Smooth muscle cell (in vitro differentiated cells): ENCODE measurements around the gene TBX20. TPM values are rescaled to one million over a fixed set of nuclear protein-coding genes. Genes with fewer than 3 reads are reported as not detected.
"Not testable (repeated sequence)": the region's sequence is repeated elsewhere in the genome, so short reads cannot be mapped to it uniquely, and the experiment has no call there.

Experiments
- DNase-seq: peaks from one replicate; lab custom pipeline; 2025; ENCODE audit not compliant: unreplicated experiment; lab: John Stamatoyannopoulos, UW
- H2AFZ ChIP-seq: fragments of 200-600 bp; sonication (generic); 2 replicates; pipeline ENCODE4 v1.6.0; 2016; ENCODE audit warnings: antibody characterized with exemption, low read depth, mild to moderate bottlenecking
- H3F3A ChIP-seq: fragments of 200-600 bp; sonication (generic); 2 replicates; pipeline ENCODE4 v1.6.0; 2017; ENCODE audit warnings: antibody characterized with exemption, low read depth
- H3K27ac ChIP-seq: fragments of 200-600 bp; sonication (generic); 2 replicates; pipeline ENCODE4 v1.5.1; 2016; ENCODE audit warnings: low read depth, mild to moderate bottlenecking
- H3K27me3 ChIP-seq: fragments of 200-600 bp; sonication (generic); 2 replicates; pipeline ENCODE4 v1.6.1; 2016; ENCODE audit warnings: low read depth, mild to moderate bottlenecking
- H3K36me3 ChIP-seq: fragments of 200-600 bp; sonication (generic); 2 replicates; pipeline ENCODE4 v1.5.1; 2016; ENCODE audit warnings: low read depth
- H3K4me1 ChIP-seq: fragments of 200-600 bp; sonication (generic); 2 replicates; pipeline ENCODE4 v1.5.1; 2016; ENCODE audit warnings: low read depth
- H3K4me2 ChIP-seq: fragments of 200-600 bp; sonication (generic); 2 replicates; pipeline ENCODE4 v1.6.0; 2016; ENCODE audit warnings: mild to moderate bottlenecking
- H3K4me3 ChIP-seq: fragments of 200-600 bp; sonication (generic); 2 replicates; pipeline ENCODE4 v1.5.1; 2016; ENCODE audit warnings: mild to moderate bottlenecking
- H3K79me2 ChIP-seq: fragments of 200-600 bp; sonication (generic); 2 replicates; pipeline ENCODE4 v1.6.0; 2016; ENCODE audit warnings: low read depth, mild to moderate bottlenecking
- H3K9ac ChIP-seq: fragments of 200-600 bp; sonication (generic); 2 replicates; pipeline ENCODE4 v1.6.0; 2016; ENCODE audit warnings: low read depth
- H3K9me3 ChIP-seq: fragments of 200-600 bp; sonication (generic); replicated peaks from 2 replicates; pipeline ENCODE4 v1.5.1; 2016; ENCODE audit warnings: low read depth
- H4K20me1 ChIP-seq: fragments of 200-600 bp; sonication (generic); 2 replicates; pipeline ENCODE4 v1.6.0; 2016; ENCODE audit warnings: low read depth
- WGBS: methylation state at CpG from one replicate; pipeline ENCODE4 v1.1.7; 2016; ENCODE audit warnings: low lambda C conversion rate; 5-methylcytosine and 5-hydroxymethylcytosine counted together
- polyA plus RNA-seq: library from polyadenylated mRNA; unstranded; fragments of >200 nt; fragmentation: Nextera tagmentation; extraction: Ambion mirVana; gene quantifications from 2 replicates; pipeline ENCODE4 v1.2.1, GENCODE V29; 2016
- total RNA-seq: library from RNA; depleted of rRNA; stranded (reverse); fragments of >200 nt; gene quantifications from 2 replicates; pipeline ENCODE4 v1.2.3, GENCODE V29; 2014

The TBX20 gene
- total and polyA plus RNA-seq, 2 experiments from 2014 or later: 4.3 to 58.4 TPM

DNA sequence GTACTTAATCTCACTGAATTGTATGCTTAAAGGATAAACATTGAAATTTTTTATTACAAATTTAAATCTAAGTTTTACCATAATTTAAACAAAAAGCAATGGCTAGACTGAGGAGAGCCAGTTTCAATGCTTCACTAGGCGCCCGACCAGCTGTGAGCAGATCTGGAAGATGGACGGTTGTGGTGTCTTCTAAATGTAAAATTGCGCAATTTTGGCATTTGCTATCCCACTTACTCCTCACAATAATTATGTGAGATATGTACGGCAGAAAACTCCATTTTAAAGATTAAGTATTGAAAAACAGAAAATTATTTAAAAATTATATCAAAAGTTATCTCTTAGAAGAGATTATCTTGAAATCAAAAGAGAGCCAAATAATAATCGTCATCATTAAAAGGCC lies 73.2 kb downstream of the TBX20 start:
- H2AFZ ChIP-seq, H3F3A ChIP-seq, DNase-seq, H3K79me2 ChIP-seq, H3K27ac ChIP-seq, H3K27me3 ChIP-seq, H4K20me1 ChIP-seq, H3K4me3 ChIP-seq, H3K4me1 ChIP-seq, H3K9ac ChIP-seq, H3K36me3 ChIP-seq, H3K9me3 ChIP-seq, H3K4me2 ChIP-seq: not testable (repeated sequence)
- 93% methylated on average over 6 of the region's 6 CpGs for WGBS

DNA sequence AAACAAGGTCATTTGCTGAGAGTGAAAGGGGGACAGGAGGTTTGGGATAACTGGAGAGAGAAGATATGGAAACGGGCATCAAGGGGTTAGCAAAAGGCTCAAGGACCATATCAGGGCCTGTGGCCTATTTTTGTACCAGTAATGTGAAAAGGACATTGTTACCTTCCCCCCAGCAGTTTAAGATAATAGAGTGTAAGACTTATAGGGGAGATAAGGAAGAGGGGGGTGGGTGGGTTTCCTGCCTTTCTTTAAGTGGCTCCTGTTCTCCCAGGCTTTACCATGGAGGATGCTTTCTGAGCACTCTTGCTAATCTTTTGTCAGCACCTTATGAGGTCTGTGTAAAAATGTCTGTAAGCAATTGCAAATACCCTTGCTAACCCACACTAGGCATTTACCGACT lies 80.7 kb downstream of the TBX20 start:
- H3K79me2 ChIP-seq, H3K9ac ChIP-seq, H3K4me2 ChIP-seq, DNase-seq, H3K4me3 ChIP-seq, H3K27ac ChIP-seq, H3K36me3 ChIP-seq, H2AFZ ChIP-seq, H3K4me1 ChIP-seq, H3K9me3 ChIP-seq, H4K20me1 ChIP-seq, H3K27me3 ChIP-seq, H3F3A ChIP-seq: not testable (repeated sequence)
- 19% methylated on average over 2 of the region's 2 CpGs for WGBS

DNA sequence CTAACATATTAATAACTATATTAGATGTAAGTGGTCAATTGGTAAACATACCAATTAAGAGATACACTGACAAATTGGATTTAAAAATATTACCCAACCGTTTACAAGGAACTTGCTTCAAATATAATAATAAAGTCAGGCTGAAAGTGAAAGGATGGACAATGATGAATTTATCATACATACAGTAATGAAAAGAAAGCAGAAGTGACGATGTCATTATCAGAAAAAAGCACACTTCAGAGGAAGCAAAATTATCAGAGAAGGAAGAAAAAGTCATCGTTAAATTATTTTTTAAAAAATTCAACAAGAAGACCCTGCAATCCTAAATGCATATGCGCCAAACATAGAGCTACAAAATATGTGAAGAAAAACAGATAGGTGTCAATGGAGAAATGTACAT lies 81.8 kb downstream of the TBX20 start:
- DNase-seq, H3K9ac ChIP-seq, H3K36me3 ChIP-seq, H3K4me2 ChIP-seq, H3K27me3 ChIP-seq, H3K4me1 ChIP-seq, H3K4me3 ChIP-seq, H3K79me2 ChIP-seq, H4K20me1 ChIP-seq, H3K9me3 ChIP-seq, H3K27ac ChIP-seq, H2AFZ ChIP-seq, H3F3A ChIP-seq: not testable (repeated sequence)
- WGBS: 90% methylated on average over 4 of the region's 4 CpGs

DNA sequence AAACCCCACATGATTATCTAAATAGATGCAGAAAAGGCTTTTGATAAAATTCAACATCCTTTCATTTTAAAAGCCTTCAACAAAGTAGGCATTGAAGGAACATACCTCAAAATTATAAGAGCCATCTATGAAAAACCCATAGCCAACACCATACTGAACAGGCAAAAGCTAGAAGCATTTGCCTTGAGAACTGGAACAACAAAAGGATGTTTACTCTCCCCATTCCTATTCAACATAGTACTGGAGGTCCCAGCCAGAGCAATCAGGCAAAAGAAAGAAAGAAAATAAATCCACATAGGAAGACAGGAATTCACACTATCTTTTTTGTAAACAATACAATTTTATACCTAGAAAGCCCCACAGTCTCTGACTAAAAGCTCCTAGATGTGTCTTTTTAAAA lies 86.2 kb downstream of the TBX20 start:
- DNase-seq, H3K36me3 ChIP-seq, H3K9ac ChIP-seq, H3K4me1 ChIP-seq, H3F3A ChIP-seq, H2AFZ ChIP-seq, H4K20me1 ChIP-seq, H3K4me3 ChIP-seq, H3K9me3 ChIP-seq, H3K27ac ChIP-seq, H3K79me2 ChIP-seq, H3K27me3 ChIP-seq, H3K4me2 ChIP-seq: not testable (repeated sequence)

DNA sequence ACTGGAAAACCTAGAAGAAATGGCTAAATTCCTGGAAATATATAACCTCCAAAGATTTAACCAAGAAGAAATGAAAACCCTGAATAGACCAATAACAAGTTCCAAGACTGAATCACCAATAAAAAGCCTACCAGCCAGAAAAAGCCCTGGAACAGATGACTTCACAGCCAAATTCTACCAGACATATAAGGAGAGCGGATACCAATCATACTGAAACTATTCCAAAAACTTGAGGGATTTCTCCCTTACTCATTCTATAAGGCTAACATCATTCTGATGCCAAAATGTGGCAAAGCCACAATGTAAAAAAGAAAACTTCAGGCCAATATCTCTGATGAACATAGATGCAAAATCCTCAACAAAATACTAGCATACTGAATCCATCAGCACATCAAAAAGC lies 86.7 kb downstream of the TBX20 start:
- H3F3A ChIP-seq, H3K27me3 ChIP-seq, H3K4me3 ChIP-seq, H3K4me2 ChIP-seq, H3K9ac ChIP-seq, H3K9me3 ChIP-seq, DNase-seq, H3K36me3 ChIP-seq, H3K27ac ChIP-seq, H4K20me1 ChIP-seq, H2AFZ ChIP-seq, H3K79me2 ChIP-seq, H3K4me1 ChIP-seq: not testable (repeated sequence)
- 56% methylated on average over 1 of the region's 1 CpG for WGBS

DNA sequence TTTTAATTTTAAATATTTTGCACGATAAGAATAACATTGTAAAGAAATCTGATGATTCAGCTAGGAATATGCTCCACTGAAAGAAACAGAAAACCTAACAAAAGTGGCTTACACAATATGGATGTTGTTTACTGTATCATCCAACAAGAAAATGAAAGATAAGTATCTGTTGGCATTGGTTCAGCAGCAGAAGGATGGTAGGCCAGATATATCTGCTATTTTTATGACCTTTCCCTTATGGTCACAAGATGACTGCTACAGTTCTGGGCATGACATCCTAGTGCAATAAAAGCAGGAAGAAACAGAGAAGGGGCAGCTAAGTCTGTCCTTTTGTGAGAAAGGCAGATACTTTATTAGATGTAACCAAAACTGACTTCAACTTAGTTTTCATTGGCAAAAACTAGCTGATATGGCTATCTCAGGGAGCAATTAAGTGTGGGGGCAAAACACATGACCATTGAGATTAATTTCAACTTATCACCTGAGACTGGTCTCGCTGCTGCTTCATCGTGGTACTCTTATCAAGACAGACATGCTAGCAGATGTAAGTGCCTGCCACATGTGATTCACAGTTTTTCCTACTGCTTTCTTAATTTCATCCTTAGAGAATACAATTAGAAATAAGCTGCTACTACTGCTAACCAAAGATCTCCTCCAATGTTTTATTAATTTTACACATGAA lies 92.7 kb downstream of the TBX20 start:
- WGBS: 44% methylated on average over 3 of the region's 3 CpGs
- H3K4me3 ChIP-seq, H3K79me2 ChIP-seq, H3F3A ChIP-seq, H3K27me3 ChIP-seq, H4K20me1 ChIP-seq, H3K4me2 ChIP-seq, H3K9me3 ChIP-seq, H3K4me1 ChIP-seq, H2AFZ ChIP-seq, H3K9ac ChIP-seq, H3K27ac ChIP-seq, H3K36me3 ChIP-seq, DNase-seq: not testable (repeated sequence)

Other genes with a start within 250 kb of the TBX20 start
- gene DPY19L1, start 216.6 kb downstream of the TBX20 start, total RNA-seq: 38.2 and 53.1 TPM in 2 replicates
- gene DPY19L1, start 216.6 kb downstream of the TBX20 start, polyA plus RNA-seq: 14.5 and 14.8 TPM in 2 replicates